RKO (cell line): ENCODE results near the gene AKT1.

ENCODE experiments used
- DNase-seq: peaks from one replicate; pipeline ENCODE4 v3.0.0-alpha.2; 2016; ENCODE audit warnings: low spot score

The AKT1 gene

DNA sequence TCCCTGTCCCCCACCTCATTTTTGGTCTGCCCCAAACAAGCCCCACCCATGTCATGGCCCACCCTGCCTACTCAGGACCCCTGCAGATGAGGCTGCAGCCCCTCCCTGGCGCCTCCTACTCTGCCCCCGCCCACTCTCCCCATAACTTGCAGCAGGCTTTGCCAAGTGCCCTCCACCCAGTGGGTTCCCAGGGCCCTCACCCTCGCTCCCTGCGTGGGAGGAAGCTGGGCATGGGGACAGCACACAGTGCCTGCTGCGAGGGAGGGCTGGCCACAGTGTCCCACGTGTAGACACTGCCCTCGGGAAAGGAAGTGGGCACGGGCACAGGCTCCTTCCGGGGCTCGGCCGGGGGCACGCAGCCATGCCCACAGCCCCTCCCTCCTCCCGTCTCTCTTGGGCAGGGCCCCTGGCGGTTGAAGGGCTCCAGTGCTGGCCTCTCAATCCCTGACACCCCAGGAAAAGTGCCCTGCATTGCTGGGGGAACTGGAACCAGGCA, 9.4 kb downstream of the AKT1 start:
- DNase-seq: no peak

DNA sequence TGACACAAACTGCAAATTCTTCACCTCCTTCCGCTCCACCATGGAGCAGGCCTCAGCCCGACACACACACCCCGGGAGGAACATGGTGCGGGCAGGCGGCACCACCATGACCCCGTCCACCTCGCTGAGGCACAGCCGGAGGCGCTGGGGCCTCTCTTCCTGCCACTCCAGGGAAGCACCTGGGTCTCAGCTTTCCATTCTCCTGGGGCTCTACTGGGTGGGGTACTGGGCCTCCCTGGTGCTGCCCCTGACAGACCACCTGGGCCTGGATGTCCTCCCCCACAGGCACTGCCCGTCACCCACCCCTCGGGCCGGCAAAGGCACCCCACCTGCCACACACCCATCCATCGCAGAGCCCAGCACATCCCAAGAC, 9.9 kb downstream of the AKT1 start:
- no peak for DNase-seq

DNA sequence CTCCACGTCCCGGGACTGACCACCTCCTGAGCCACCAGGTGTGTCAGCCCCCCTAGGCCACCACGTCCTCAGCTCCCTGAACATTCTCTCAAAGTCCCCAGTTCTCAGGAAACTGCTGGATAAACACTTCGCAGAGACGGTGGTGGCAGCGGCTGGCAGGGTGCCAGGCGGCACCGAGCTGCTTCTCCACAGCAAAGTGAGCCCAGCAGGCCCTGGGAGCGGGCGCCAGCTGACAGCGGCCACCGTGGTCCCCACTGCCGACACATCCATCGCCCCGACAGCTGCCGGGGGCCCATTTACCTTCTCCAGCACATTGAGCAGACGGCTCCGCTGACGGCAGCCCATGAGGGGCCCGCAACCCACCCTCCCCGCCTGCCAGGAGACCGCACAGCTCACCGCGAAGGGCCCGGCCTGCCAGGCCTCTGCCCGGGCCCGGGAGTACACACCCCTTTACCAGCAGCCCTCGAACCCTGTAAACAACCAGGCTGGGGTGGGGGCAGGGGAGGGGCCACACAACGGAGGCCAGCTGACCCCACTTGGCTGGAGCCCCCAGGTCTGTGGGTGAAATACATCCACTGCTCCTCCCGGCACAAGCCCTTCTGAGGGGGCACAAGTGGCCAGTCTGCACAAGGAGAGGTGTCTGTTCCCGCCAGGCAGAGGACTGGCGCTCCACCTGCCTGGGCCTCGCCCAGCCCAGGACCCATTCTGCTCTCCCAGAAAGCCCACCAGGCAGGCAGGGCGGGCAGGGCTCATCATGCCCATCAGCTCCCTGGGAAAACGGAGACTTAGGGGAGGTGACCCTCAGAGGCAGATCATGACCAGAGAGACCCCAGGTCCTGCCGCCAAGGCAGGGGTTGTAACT, 10.5 kb downstream of the AKT1 start:
- no peak for DNase-seq

DNA sequence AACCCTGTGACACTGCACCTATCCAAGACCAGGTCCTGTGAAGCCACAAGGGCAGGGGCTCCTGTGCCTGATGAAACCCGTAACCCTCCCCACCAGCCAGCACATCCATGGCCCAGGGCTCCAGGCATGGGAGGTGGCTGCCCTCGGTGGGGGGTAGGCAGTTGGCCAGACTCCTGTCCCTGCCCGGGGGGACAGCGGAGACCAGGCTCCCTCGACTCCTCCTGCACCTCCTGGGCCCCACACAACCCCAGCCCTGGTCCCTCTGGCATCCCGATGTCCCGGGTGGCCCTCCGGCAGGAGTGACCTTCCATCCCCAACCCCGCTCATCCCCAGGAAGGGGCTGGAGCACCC, 11.4 kb downstream of the AKT1 start:
- no peak for DNase-seq

DNA sequence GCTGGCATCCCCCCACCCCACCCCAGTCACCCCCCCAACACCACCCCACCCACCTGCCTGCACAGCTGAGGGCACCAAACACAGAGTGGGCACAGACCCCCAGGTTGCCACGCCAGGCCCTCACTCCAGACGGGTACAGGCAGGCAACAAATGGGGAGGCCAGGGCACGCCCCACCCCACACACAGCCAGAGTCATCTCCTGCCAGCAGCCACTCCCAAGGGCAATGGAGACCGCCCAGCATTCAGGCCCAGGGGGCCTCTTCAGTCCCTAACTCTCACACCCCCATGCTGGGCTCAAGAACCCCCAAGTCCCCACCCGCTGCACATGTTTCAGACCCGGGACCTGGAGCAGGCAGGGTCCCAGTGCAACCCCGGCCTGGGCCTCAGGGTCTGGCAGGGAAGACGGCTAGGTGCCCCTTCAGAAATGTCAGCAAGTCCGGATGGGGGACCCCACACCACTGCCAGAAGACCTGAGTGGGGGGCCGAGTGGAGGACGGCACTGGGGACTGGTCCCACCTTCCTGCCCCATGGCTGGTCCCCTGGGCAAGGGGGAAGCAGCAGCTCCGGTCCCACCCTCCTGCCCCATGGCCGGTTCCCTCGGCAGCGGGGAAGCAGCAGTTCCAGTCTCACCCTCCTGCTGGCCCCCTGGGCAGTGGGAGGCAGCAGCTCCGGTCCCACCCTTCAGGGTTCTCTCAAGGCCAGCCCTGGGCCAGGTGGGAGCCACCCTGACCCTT, 11.9 kb downstream of the AKT1 start:
- DNase-seq: no peak

DNA sequence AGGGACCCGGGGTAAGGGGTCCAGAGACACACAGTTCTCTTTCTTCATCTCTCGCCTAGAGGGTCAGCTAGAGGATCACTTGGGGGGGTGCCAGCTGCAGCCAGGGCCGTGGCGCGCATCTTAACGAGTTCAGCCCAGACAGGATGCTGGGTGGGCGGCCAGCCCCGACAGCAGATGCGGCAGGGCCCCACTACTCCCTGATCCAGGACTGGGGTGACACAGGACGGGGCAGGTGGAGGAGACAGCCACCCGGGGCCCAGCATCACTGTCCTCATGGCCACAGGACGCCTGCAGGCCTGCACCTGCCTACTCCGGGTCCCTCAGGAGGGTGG, 12.8 kb downstream of the AKT1 start:
- DNase-seq: no peak

DNA sequence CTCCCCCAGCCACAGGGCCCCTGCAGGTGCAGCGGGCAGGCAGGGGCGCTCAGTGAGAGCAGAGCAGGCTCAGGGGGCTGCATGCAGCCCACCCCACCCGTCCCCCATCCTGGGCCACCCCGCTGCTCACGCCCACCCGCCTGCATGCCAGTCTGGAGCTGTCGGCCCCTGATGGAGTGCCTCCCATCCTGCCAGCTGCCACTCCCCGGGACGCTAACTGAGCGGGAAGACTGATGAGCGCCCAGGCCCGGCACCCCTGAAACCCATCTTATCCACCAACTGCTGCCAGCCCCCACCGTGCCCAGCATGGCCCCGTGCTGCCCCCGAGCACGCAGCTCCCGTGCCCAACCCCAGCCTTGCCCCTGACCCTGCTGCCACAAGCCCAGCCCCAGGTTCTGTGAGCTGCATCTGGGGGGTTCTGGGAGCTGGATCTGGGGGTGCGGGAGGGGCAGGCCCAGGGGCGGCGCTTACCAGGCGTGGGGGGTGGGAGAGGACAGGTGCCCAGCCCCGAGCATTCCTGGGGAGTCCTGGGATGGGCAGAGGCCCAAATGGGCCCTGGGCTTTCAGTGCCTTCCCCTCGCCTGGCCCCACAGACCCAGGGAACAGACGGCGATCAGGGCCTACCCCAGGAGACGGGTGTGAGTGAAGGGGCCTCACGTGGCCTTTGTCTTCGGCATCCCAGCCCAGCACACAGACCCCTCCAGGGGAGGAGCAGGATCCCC, 13.3 kb downstream of the AKT1 start:
- no peak for DNase-seq

DNA sequence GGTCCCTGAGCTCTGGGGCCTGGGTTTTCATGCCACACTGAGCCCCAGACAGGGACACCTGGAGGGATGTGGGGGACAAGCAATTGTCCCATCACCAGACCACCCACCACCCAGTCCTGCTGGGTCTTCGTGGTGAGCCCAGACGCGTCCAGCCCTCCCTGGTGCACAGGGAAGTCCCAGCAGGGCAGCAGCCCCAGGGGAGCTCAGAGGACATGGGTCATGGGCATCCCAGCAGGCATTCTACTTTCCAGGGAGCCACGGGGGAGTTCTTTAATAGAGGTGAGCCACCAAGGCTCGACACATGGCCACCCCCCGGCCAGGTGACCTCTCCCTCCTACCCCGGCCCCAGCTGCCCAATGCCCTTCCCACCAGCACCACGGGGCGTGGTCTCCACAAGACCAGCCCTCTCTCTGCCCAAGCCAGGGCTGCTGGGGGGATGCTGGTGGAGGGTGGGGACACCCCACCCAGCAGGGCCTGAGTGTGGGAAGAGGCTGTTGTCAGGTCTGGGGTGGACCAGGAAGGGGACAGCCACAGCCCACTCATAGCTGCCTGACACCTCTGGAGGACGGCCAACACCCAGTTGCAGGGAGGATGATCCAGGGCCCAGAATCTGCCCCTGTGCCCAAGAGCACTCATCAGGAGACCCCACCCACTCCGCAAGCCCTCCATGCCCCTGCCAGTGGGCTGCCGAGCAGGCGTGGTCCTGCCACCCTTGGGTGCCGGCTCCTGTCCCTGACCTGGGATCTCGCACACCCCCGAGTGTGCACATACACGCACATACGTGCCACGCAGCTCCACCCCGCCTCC, 14.1 kb downstream of the AKT1 start:
- no peak for DNase-seq

DNA sequence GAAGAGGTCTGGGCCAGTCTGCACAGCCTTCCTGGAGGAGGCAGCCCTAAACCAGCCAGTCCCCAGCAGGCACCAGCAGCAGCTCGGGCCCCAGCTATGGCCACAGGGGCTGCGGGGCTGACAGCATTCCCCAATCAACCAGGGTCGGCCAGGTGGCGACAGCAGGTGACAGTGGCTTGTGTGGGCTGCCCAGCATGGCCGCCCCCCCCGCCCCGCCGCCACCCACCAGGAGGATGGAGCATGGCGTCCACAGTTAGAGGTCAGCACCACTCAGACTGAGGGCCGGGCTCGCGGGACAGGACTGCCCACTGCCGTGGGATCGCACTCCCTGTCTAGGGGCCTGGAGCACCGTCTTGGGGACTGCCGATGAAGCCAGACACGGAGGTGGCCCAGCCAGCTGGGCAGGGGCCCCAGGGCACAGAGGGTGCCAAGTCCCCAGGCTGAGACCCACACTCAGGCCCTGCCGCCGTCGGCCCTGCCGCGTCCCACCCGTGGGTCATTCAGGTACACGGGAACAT, 15.0 kb downstream of the AKT1 start:
- DNase-seq: no peak

DNA sequence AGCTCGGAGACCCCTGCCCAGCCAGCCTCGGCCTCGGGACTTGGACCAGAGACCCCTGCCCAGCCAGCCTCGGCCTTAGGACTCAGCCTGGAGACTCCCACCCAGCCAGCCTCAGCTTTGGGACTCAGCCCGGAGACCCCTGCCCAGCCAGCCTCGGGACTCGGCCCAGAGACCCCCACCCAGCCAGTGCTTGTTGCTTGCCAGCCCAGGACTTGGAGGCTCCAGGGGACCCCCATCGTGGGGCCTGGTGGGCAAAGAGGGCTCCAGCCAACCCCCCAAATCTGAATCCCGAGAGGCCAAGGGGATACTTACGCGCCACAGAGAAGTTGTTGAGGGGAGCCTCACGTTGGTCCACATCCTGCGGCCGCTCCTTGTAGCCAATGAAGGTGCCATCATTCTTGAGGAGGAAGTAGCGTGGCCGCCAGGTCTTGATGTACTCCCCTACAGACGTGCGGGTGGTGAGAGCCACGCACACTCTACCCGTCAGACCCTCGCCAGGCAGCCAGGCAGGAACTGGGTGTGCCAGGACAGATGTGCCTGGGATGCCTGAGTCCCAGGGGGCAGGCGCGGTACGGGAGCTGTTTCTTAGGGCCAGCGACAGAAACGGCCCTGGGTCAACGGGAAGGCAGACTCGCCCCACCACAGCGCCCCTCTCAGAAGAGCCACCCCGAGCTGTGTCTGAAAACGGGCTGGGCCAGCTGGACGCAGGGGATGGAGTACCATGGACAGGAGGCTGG, 15.6 kb downstream of the AKT1 start:
- DNase-seq: no peak

DNA sequence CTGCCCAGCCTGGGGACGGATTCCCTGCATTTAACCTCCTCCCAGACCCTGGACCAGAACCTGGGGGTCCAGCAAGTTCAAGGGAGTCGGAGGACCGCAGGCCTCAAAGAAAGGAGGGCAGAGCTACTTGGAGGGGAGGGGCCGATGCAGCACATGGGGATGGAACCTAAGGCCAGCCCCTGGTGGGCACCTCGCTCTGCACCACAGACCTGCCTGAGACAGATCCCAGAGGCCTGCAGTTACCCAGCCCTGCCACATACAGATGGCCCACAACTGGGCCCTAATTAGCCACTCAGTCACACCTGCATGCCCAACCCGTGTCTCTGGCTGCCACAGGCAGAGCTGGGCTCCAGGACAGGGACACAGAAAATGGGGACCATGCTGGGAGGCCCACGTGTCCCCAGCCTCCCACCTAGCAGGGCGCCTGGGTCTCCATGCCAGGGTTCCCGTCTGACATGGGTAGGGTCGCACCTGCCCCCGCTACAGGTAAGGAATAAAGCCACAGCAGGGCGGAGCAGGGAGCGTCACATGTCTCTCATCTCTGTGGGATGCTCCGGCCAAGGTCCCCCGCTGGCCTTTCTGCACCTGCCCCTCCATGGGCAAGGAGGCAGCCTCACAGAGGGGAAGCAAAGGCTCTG, 16.7 kb downstream of the AKT1 start:
- DNase-seq: no peak

DNA sequence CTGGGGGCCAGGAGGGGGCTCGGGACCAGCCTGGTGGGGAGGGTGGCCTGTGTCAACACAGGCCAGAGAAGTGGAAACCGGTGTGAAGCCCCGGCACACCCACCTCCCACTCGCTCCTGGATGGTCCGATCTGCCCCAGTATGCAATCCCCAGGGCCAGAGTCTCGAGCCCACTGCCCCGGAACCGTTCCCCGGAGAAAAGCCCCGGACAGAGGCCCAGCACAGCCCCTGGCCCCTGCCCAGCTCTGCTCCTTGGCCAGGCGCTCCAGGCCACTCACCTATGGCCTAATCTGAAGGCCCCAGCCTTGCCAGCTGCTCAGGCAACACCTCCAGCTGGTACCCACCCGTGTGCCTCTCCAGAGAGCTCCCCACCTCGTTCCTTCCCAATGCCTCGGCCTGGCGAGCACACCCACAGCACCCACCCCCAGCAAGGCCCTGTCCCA, 17.7 kb downstream of the AKT1 start:
- DNase-seq: no peak

DNA sequence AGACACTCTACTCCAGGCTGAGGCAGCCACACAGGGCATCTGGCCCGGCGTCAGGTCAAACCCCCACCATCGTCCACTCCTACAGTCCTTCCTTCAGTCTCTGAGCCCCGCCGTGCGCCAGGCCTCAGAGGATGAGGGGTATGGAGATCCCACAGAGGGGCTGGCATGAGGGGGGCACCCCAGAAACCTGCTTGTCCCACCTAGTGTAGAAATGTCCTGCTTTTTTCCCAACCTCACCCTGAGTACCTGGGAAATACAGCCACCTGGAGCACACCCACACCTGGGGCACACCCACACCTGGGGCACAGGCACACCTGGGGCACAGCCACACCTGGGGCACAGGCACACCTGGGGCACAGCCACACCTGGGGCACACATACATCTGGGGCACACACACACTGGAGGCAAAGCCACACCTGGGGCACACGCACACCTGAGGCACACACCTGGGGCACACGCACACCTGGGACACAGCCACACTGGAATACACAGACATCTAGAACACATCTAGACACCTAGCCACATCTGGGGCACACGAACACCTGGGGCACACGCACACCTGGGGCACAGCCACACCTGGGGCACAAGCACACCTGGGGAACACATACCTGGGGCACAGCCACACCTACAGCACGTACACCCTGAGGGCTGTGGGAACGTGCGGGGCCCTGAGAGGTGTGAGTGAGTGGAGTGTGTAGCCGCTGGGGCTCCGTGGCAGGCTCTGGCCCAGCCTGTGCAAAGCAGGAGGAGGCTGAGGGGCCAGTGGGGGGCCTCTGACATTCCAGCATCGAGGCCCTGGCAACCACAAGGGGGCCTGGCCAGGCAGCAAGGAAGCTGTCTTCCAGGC, 18.4 kb downstream of the AKT1 start:
- no peak for DNase-seq

DNA sequence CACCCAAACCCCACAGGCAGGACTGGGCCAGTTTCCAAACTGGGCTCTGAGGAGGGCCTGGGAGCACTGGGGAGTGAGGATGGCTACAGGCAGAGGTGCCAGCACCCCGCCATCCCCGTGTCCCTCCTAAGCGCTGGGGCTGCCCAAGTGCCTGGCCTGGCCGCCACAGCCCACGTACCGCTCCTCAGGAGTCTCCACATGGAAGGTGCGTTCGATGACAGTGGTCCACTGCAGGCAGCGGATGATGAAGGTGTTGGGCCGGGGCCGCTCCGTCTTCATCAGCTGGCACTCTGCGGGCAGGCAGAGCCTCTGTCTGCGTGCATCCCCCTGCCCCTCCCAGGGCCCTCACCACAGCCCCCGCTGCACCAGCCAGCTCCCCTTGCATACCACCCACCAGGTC, 19.1 kb downstream of the AKT1 start:
- DNase-seq: no peak

DNA sequence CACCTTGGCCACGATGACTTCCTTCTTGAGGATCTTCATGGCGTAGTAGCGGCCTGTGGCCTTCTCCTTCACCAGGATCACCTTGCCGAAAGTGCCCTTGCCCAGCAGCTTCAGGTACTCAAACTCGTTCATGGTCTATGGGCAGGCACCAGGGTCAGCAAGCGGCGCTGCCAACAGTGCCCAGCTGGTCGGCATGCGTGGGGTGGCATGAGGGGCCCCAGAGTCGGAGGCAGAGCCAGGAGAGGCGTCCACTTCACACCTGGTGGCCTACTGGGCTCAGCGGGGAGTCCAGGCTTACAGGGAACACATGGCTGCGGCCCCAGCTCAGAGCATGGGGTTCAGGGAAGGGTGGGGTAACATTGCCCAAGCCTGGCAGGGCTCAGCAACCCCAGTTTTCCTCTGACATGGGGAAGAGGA, 20.5 kb downstream of the AKT1 start:
- DNase-seq: no peak

DNA sequence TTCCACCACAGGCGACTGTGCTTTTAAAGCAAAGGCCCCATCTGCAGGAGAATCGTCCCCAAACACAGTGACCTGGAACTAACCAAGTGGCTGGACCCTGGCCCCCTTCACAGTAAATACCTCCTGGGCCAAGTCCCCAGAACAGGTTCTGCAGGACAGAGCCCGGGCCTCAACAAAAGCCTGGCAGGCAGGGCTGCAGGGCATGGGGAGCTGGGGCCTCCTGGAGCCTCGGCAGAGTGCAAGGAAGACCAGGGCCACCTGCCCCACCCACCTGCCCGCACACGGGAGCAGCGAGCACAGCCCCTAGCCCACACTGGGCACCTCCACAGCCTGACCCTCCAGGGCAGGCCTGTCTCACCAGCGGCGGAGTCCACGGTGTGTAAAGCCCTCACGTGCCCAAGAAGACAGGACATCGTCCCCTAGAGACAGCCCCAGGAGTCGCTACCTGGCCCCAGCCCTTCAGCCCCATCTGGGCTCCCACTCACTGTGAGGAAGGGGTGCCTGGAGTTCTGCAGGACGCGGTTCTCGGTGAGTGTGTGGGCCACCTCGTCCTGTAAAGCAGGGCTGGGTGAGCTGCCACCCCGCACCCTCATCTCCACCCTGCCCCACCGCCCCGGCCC, 21.0 kb downstream of the AKT1 start:
- DNase-seq: no peak

DNA sequence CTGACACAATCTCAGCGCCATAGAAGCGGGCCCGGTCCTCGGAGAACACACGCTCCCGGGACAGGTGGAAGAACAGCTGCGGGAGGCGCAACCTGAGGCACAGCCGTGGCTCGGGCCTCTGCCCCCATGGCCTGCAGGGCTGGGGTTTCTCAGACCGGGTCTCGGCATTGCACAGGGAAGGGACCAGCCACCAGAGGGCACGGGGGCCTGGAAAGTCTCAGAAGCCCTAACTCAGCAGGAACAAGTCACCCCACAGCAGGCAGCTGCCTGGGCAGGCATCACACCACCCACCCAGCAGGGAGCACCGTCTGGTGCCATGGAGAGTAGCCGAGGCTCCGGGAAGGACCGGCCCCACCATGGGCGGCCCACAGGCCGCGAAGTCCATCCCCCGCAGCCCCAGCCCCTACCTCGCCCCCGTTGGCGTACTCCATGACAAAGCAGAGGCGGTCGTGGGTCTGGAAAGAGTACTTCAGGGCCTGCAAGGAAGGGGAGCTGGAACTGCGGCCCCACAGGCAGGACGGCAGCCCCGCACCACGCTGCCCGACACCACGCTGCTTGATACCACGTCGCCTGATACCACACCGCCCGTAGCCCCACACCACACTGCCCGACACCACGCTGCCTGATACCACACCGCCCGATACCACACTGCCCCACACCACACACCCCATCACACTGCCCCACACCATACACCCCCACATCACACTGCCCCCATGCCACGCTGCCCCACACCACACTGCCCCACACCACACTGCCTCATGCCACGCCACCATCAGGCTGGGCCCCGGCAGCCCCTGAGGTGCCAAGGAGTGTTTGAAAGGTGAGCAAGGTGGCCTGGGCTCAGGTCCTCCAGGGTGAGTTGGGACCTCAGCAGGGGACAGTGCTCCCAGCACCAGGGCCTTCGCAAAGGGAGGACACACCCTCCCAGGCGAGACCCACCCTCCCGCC, 21.8 kb downstream of the AKT1 start:
- DNase-seq: no peak
